GM11168 (cell line): Measurements from ENCODE around the gene RNF220.

ENCODE experiments used
- in situ Hi-C: fragments of 300-500 bp; cut with MboI; formaldehyde crosslinking; loops from one replicate; pipeline ENCODE4 v1.12.0; 2022; ENCODE audit warnings: low sequenced_read_pairs; ENCODE audit not compliant: unreplicated experiment

RNF220 gene

GRCh38 chr1:44513111-44513510 is 108.1 kb downstream of the RNF220 start:
- in situ Hi-C loops, result no loop called here

GRCh38 chr1:44514673-44515072 is 109.6 kb downstream of the RNF220 start:
- in situ Hi-C loops, result no loop called here

- in situ Hi-C loops, result no loop called here
Measured at GRCh38 chr1:44515416-44515815, 110.4 kb downstream of the RNF220 start.

- in situ Hi-C loops, result no loop called here
Measured at GRCh38 chr1:44519035-44519676, 114.1 kb downstream of the RNF220 start.

- in situ Hi-C loops, result no loop called here
Measured at GRCh38 chr1:44521378-44522080, 116.5 kb downstream of the RNF220 start.

GRCh38 chr1:44523593-44524591 is 118.8 kb downstream of the RNF220 start:
- in situ Hi-C loops, result no loop called here

- in situ Hi-C loops, result no loop called here
Measured at GRCh38 chr1:44524655-44525500, 119.8 kb downstream of the RNF220 start.

GRCh38 chr1:44526295-44527073 is 121.4 kb downstream of the RNF220 start:
- in situ Hi-C loops, result no loop called here

- in situ Hi-C loops, result no loop called here
Measured at GRCh38 chr1:44531785-44532566, 126.9 kb downstream of the RNF220 start.

- in situ Hi-C loops, result no loop called here
Measured at GRCh38 chr1:44532567-44532944, 127.5 kb downstream of the RNF220 start.

- in situ Hi-C loops, result no loop called here
Measured at GRCh38 chr1:44534771-44535170, 129.7 kb downstream of the RNF220 start.

GRCh38 chr1:44536357-44537209 is 131.5 kb downstream of the RNF220 start:
- in situ Hi-C loops, result no loop called here

- in situ Hi-C loops, result no loop called here
Measured at GRCh38 chr1:44537538-44537937, 132.5 kb downstream of the RNF220 start.

- in situ Hi-C loops, result no loop called here
Measured at GRCh38 chr1:44537956-44538355, 132.9 kb downstream of the RNF220 start.

GRCh38 chr1:44539991-44540730 is 135.1 kb downstream of the RNF220 start:
- in situ Hi-C loops, result no loop called here

- in situ Hi-C loops, result no loop called here
Measured at GRCh38 chr1:44542420-44543063, 137.5 kb downstream of the RNF220 start.
